Left kidney (tissue), 2 donors: ENCODE data around the gene XPC. TPM values are rescaled to one million over a fixed set of nuclear protein-coding genes. Genes with fewer than 3 reads are reported as not detected.
"Not testable (repeated sequence)": the region's sequence is repeated elsewhere in the genome, so short reads cannot be mapped to it uniquely, and the experiment has no call there.

Experiments used
- DNase-seq: peaks from one replicate; pipeline ENCODE4 v3.0.0-alpha.2; 2013
- polyA plus RNA-seq: library from polyadenylated mRNA; unstranded; fragments of 120-200 nt; gene quantifications from one replicate; pipeline ENCODE4 v1.2.1, GENCODE V29; 2013; ENCODE audit not compliant: insufficient read length

Gene XPC
- polyA plus RNA-seq, 1 donor: 57.9 TPM

- DNase-seq: no peak
Observed at GRCh38 chr3:14134291-14134690, 44.1 kb downstream of the XPC start.

GRCh38 chr3:14133876-14134275, 44.5 kb downstream of the XPC start:
- DNase-seq: no peak

GRCh38 chr3:14133188-14133800, 45.1 kb downstream of the XPC start:
- DNase-seq: no peak

- no peak for DNase-seq
Observed at GRCh38 chr3:14132689-14133088, 45.7 kb downstream of the XPC start.

- no peak for DNase-seq
Observed at GRCh38 chr3:14132120-14132519, 46.3 kb downstream of the XPC start.

- DNase-seq: no peak
Observed at GRCh38 chr3:14131134-14131533, 47.3 kb downstream of the XPC start.

- DNase-seq: no peak
Observed at GRCh38 chr3:14130707-14131106, 47.7 kb downstream of the XPC start.

GRCh38 chr3:14130230-14130629, 48.2 kb downstream of the XPC start:
- DNase-seq: no peak

GRCh38 chr3:14129296-14129695, 49.1 kb downstream of the XPC start:
- DNase-seq: no peak

GRCh38 chr3:14128724-14129123, 49.7 kb downstream of the XPC start:
- DNase-seq: no peak

GRCh38 chr3:14127516-14128161, 50.8 kb downstream of the XPC start:
- DNase-seq: no peak

GRCh38 chr3:14126887-14127505, 51.4 kb downstream of the XPC start:
- DNase-seq: no peak

GRCh38 chr3:14126017-14126886, 52.1 kb downstream of the XPC start:
- DNase-seq: no peak

- DNase-seq: peak; percentile 59
Observed at GRCh38 chr3:14125193-14126016, 53.0 kb downstream of the XPC start.

GRCh38 chr3:14124615-14125192, 53.7 kb downstream of the XPC start, which contains the start of the genes CHCHD4 and TMEM43:
Gene CHCHD4, minus strand, starts transcription at chr3:14124870. Its CDS starts 194 bp downstream, at chr3:14124676.
Gene TMEM43, plus strand, starts transcription at chr3:14125052. Its CDS starts 142 bp downstream, at chr3:14125194.
- DNase-seq: peak; percentile 98

GRCh38 chr3:14124223-14124614, 54.2 kb downstream of the XPC start:
- DNase-seq: no peak

GRCh38 chr3:14123308-14124222, 54.8 kb downstream of the XPC start:
- DNase-seq: no peak

- DNase-seq: no peak
Observed at GRCh38 chr3:14122301-14122700, 56.1 kb downstream of the XPC start.

GRCh38 chr3:14121859-14122258, 56.5 kb downstream of the XPC start:
- no peak for DNase-seq

GRCh38 chr3:14120921-14121448, 57.4 kb downstream of the XPC start:
- not testable (repeated sequence) for DNase-seq
